Measurements from ENCODE around the gene SERHL2. TPM values are rescaled to one million over a fixed set of nuclear protein-coding genes. Genes with fewer than 3 reads are reported as not detected.
A peak's percentile ranks its signal among the peaks of the same experiment; 100 is the strongest.
"Not testable (repeated sequence)": the region's sequence is repeated elsewhere in the genome, so short reads cannot be mapped to it uniquely, and the experiment has no call there.

The SERHL2 gene
- total RNA-seq, 1 donor from 2014 or later: 2.2 TPM

GRCh38 chr22:42613872-42614301 lies 60.1 kb downstream of the SERHL2 start:
- H3K36me3 Mint-ChIP-seq (ENCODE audit: low read depth): peaks cover 26% of the 10 kb centered on the region
- H3K27ac Mint-ChIP-seq: peak overlapping the region; percentile 98
- H3K9me3 Mint-ChIP-seq: no peaks in the 10 kb centered on the region
- intact Hi-C loops (cut with micrococcal nuclease): loop anchor here (2.0 to 5.0 kb wide), 4 partner anchors 31 to 528 kb away; partner anchors contain the start of genes MCAT, NDUFA6 and SERHL2
- DNase-seq: no peak
- H3K4me1 Mint-ChIP-seq: peaks cover 49% of the 10 kb centered on the region
- peak overlapping the region; percentile 91 for H3K4me3 Mint-ChIP-seq
- no peaks in the 10 kb centered on the region for H3K27me3 Mint-ChIP-seq

DNA sequence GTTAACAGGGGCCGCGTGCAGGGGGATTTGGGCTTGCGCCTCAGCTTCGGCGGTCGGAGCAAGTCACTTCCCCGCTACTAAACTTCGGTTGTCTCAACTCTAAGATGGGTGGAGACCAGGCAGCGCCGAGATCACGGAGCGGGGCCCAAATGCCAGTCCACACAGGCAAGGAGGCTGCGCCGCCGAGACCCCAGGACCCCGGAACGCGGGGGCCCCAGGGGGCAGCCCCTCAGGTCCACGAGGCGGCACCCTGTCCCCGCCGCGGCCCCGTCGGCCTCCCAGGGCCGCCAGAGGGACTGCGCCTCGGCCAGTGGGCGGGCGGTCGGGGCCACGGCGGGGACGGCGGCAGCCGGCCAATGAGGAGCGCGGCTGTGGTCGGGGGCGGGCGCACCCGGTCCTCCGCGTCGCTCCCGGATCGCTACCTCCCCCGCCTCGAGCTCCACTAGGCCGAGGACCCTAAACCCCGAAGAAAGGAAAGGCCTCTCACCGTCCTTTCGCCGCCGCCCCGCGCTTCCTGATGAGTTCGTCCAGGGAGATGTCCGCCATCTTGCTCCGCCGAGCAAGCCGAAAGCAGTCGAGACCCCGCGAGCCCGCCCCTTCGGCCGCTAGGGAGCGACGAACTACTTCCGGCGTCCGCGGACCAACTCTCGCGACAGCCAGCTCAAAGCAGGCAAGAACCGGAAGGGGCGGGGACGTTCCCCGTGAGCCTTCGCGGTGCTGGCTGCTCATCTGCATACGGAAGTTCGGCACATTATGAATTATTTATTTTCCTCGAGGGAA lies 60.7 kb downstream of the SERHL2 start, which contains the start of gene POLDIP3:
Gene POLDIP3 (minus strand): TSS at position 572 of the 780 bp plus-strand sequence. CDS start 26 bp downstream, at position 546.
- Mint-ChIP-seq H3K4me3 (peak within 1 kb of the TSS; percentile 91), H3K36me3 (ENCODE audit: low read depth) (peaks cover 29% of the 10 kb centered on the region), H3K27me3 (no peaks in the 10 kb centered on the region), H3K9me3 (no peaks in the 10 kb centered on the region), H3K4me1 (peaks cover 47% of the 10 kb centered on the region), H3K27ac (peak within 1 kb of the TSS; percentile 99)
- peak; percentile 99 for DNase-seq
- intact Hi-C loops (cut with micrococcal nuclease): loop anchor here (1.0 to 5.0 kb wide), 5 partner anchors 32 to 528 kb away; partner anchors contain the start of genes CYB5R3, MCAT, NDUFA6 and SERHL2

DNA sequence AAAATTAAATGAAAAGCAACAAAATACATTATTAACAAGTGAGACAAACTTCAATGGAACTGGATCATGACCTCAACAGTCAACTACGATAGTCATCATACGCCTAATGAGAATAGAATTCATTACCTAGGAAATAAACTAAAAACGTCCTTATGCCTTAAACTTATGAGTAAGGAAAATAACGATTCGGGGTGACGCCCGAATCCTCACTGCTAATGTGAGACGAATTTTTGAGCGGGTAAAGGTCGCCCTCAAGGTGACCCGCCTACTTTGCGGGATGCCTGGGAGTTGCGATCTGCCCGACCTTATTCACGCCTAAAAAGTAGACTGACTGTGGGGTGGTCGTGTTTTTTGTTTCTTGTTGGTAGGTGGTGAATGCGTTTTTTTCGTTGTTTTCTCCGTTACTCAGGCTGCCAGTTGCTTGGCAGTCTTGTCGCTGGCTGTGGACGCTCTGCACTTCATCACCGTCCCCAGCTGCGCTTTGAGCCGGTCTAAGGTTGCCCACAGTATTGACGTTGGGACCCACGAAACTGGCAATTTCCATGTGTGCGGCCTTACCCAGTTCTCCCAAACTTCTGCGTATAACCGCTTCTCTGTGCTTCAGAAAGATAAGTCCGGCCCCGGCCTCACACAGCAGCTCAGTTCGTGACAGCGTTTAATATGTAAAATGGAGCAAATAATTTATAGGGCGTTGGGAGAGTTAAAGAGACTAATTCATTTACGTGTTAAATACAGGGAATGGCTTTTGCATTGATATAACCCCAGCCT lies 61.5 kb downstream of the SERHL2 start:
- intact Hi-C loops (cut with micrococcal nuclease): loop anchor here (1.0 to 2.0 kb wide), 2 partner anchors 32 to 34 kb away; partner anchors contain the start of gene CYB5R3
- H3K27ac Mint-ChIP-seq: peak overlapping the region; percentile 99
- H3K4me1 Mint-ChIP-seq: peaks cover 42% of the 10 kb centered on the region
- peak; percentile 96 for DNase-seq
- H3K9me3 Mint-ChIP-seq: no peaks in the 10 kb centered on the region
- H3K4me3 Mint-ChIP-seq: peak overlapping the region; percentile 91
- no peaks in the 10 kb centered on the region for H3K27me3 Mint-ChIP-seq
- peaks cover 26% of the 10 kb centered on the region for H3K36me3 Mint-ChIP-seq (ENCODE audit: low read depth)

GRCh38 chr22:42615860-42616175 lies 62.1 kb downstream of the SERHL2 start:
- H3K4me3 Mint-ChIP-seq: peak overlapping the region; percentile 91
- not testable (repeated sequence) for H3K27me3 Mint-ChIP-seq, H3K9me3 Mint-ChIP-seq, DNase-seq
- H3K27ac Mint-ChIP-seq: peak overlapping the region; percentile 99
- peaks cover 37% of the 10 kb centered on the region for H3K4me1 Mint-ChIP-seq
- intact Hi-C loops (cut with micrococcal nuclease): loop anchor here (1.0 to 2.0 kb wide), 2 partner anchors 33 kb away; partner anchors contain the start of gene CYB5R3
- H3K36me3 Mint-ChIP-seq (ENCODE audit: low read depth): peaks cover 24% of the 10 kb centered on the region

- Mint-ChIP-seq H3K27ac (peak overlapping the region; percentile 63), H3K4me3 (peak overlapping the region; percentile 17), H3K27me3 (no peaks in the 10 kb centered on the region), H3K9me3 (no peaks in the 10 kb centered on the region), H3K4me1 (peaks cover 29% of the 10 kb centered on the region), H3K36me3 (ENCODE audit: low read depth) (peaks cover 19% of the 10 kb centered on the region)
- intact Hi-C loops (cut with micrococcal nuclease): no loop called here
- peak; percentile 59 for DNase-seq
Observed at GRCh38 chr22:42617155-42617983, 63.6 kb downstream of the SERHL2 start.

GRCh38 chr22:42619261-42620063 lies 65.7 kb downstream of the SERHL2 start:
- no peak for DNase-seq
- intact Hi-C loops (cut with micrococcal nuclease): no loop called here
- no peak overlapping the region for H3K4me3 Mint-ChIP-seq
- H3K9me3 Mint-ChIP-seq: no peaks in the 10 kb centered on the region
- peaks cover 19% of the 10 kb centered on the region for H3K4me1 Mint-ChIP-seq
- no peak overlapping the region for H3K27ac Mint-ChIP-seq
- H3K27me3 Mint-ChIP-seq: no peaks in the 10 kb centered on the region
- H3K36me3 Mint-ChIP-seq (ENCODE audit: low read depth): peaks cover 9% of the 10 kb centered on the region

DNA sequence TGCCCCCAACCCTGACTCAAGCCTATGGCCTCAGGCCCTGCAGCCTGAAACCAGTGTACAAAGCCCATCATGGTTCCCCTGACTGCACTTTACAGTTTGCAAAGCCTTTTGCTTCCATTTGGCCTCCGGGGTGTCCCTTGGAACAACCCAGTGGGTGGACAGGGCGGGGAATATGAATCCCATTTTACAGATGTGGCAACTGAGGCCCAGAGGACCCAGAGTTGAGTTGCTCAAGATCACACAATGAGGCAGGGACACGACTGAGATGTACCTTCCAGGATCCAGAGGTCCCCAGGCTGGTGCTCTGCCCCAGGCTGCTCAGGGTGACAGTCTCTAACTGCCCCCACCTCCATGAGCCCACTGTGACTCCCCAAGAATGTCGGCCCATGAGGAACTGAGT lies 66.3 kb downstream of the SERHL2 start:
- no peaks in the 10 kb centered on the region for H3K27me3 Mint-ChIP-seq
- peaks cover 15% of the 10 kb centered on the region for H3K4me1 Mint-ChIP-seq
- intact Hi-C loops (cut with micrococcal nuclease): no loop called here
- no peak overlapping the region for H3K4me3 Mint-ChIP-seq
- H3K36me3 Mint-ChIP-seq (ENCODE audit: low read depth): peaks cover 9% of the 10 kb centered on the region
- no peaks in the 10 kb centered on the region for H3K9me3 Mint-ChIP-seq
- no peak for DNase-seq
- H3K27ac Mint-ChIP-seq: no peak overlapping the region

DNA sequence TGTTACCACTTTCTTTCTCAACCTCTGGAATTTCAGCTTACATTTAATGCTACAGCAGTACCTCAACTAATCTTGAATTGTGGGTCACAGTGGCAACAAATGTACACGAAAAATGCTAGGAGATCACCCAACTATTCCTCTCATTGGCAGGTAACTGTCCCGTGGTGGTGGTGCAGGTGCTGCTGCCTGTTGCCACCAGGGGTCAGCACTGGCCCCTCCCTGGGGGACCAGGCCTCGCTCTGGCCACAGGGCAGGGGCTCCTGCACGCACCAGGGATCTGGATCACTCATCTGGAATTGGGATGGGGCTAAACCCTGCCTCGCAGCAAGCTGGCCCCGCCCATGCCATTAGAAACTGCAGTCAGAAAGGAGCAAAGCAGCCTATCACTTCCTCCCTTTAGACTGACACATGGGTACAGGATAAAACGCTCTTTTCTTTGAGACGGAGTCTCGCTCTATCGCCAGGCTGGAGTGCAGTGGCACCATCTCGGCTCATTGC lies 67.8 kb downstream of the SERHL2 start:
- H3K27me3 Mint-ChIP-seq: no peaks in the 10 kb centered on the region
- peaks cover 16% of the 10 kb centered on the region for H3K36me3 Mint-ChIP-seq (ENCODE audit: low read depth)
- peaks cover 10% of the 10 kb centered on the region for H3K4me1 Mint-ChIP-seq
- H3K4me3 Mint-ChIP-seq: no peak overlapping the region
- H3K9me3 Mint-ChIP-seq: no peaks in the 10 kb centered on the region
- no peak overlapping the region for H3K27ac Mint-ChIP-seq
- peak; percentile 88 for DNase-seq
- intact Hi-C loops (cut with micrococcal nuclease): loop anchor here (1.0 kb wide), 1 partner anchor 469 kb away; no protein-coding TSS in a partner anchor

- no peaks in the 10 kb centered on the region for H3K27me3 Mint-ChIP-seq
- no peak overlapping the region for H3K27ac Mint-ChIP-seq
- DNase-seq: no peak
- peaks cover 17% of the 10 kb centered on the region for H3K36me3 Mint-ChIP-seq (ENCODE audit: low read depth)
- intact Hi-C loops (cut with micrococcal nuclease): no loop called here
- peaks cover 10% of the 10 kb centered on the region for H3K4me1 Mint-ChIP-seq
- no peaks in the 10 kb centered on the region for H3K9me3 Mint-ChIP-seq
- no peak overlapping the region for H3K4me3 Mint-ChIP-seq
Observed at GRCh38 chr22:42622061-42622710, 68.4 kb downstream of the SERHL2 start.

- Mint-ChIP-seq H3K36me3 (ENCODE audit: low read depth) (peaks cover 20% of the 10 kb centered on the region), H3K27me3 (no peaks in the 10 kb centered on the region), H3K4me3 (no peak overlapping the region), H3K27ac (no peak overlapping the region), H3K9me3 (no peaks in the 10 kb centered on the region), H3K4me1 (peaks cover 4% of the 10 kb centered on the region)
- intact Hi-C loops (cut with micrococcal nuclease): no loop called here
- no peak for DNase-seq
Observed at GRCh38 chr22:42623301-42623751, 69.6 kb downstream of the SERHL2 start.

Data from activated CD4-positive, alpha-beta T cell treated with anti-CD3 and anti-CD28 coated beads, Interleukin-2, amount 10 ng/mL, durations not matched to agents 24 days and 14 days (primary cell).